Upper lobe of right lung (tissue), 1 donor: ENCODE results near the gene FAM167B. TPM values are rescaled to one million over a fixed set of nuclear protein-coding genes. Genes with fewer than 3 reads are reported as not detected.

Source experiments
- ATAC-seq: fragments of 200-7000 bp; cut with Tn5 transposase; one replicate; pipeline ENCODE4 v1.9.1; 2020; ENCODE audit warnings: mild to moderate bottlenecking, moderate library complexity
- DNase-seq: peaks from one replicate; pipeline ENCODE4 v3.0.0-alpha.2; 2020
- H3K27ac ChIP-seq: fragments of 200-600 bp; one replicate; pipeline ENCODE4 v1.8.0; 2022
- H3K27me3 ChIP-seq: fragments of 200-600 bp; one replicate; pipeline ENCODE4 v1.8.0; 2022; ENCODE audit warnings: mild to moderate bottlenecking
- H3K36me3 ChIP-seq: fragments of 200-600 bp; one replicate; pipeline ENCODE4 v1.8.0; 2022
- H3K4me1 ChIP-seq: fragments of 200-600 bp; one replicate; pipeline ENCODE4 v1.8.0; 2022
- H3K4me3 ChIP-seq: fragments of 200-600 bp; one replicate; pipeline ENCODE4 v1.8.0; 2022; ENCODE audit warnings: mild to moderate bottlenecking
- H3K9me3 ChIP-seq: fragments of 200-600 bp; one replicate; pipeline ENCODE4 v1.8.0; 2022
- intact Hi-C: fragments of 100-400 bp; cut with DNase I; formaldehyde crosslinking; loops from one replicate; pipeline ENCODE4 v1.11.0; 2022
- total RNA-seq: library from RNA; stranded (reverse); fragmentation: NEBNext Ultra II Directional; extraction: Animal tissue kit (Norgen Biotek cat#: 25700); gene quantifications from one replicate; pipeline ENCODE4 v1.2.1, GENCODE V29; 2021
- TF ChIP-seq, protein P1 (sequence below): fragments of 200-600 bp; IDR thresholded peaks from one replicate; pipeline ENCODE4 v1.8.0; 2022; ENCODE audit warnings: antibody characterized with exemption
- donor health status: DM: no; HTN: yes; CAD: no; lungs with severe emphysema.

The FAM167B gene
- total RNA-seq, 1 donor from 2014 or later: 65.9 TPM

DNA sequence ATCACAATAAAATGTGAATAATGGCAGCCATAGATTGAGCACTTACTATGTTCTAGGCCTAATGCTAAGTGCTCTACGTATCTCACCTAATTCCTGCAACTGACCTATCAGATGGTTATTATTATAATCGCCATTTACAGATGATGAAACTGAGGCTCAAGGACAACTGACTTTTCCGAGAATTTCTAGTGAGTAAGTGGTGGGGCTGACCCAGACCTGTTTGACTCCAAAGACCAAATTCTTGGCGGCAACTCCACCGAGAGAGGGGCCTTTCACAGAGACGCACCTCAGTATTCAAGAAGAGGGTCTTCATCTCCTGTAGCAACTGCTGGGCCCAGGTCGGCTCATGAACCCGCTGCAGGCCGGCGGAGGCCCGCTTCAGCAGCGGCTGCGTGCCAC is 25.4 kb upstream of the FAM167B start:
- Histone ChIP-seq H3K36me3 (peaks cover 35% of the 10 kb centered on the region), H3K27ac (peak overlapping the region; percentile 97), H3K9me3 (no peaks in the 10 kb centered on the region), H3K4me1 (peaks cover 24% of the 10 kb centered on the region), H3K27me3 (no peaks in the 10 kb centered on the region), H3K4me3 (peak overlapping the region; percentile 92)
- TF ChIP-seq, protein P1, sequence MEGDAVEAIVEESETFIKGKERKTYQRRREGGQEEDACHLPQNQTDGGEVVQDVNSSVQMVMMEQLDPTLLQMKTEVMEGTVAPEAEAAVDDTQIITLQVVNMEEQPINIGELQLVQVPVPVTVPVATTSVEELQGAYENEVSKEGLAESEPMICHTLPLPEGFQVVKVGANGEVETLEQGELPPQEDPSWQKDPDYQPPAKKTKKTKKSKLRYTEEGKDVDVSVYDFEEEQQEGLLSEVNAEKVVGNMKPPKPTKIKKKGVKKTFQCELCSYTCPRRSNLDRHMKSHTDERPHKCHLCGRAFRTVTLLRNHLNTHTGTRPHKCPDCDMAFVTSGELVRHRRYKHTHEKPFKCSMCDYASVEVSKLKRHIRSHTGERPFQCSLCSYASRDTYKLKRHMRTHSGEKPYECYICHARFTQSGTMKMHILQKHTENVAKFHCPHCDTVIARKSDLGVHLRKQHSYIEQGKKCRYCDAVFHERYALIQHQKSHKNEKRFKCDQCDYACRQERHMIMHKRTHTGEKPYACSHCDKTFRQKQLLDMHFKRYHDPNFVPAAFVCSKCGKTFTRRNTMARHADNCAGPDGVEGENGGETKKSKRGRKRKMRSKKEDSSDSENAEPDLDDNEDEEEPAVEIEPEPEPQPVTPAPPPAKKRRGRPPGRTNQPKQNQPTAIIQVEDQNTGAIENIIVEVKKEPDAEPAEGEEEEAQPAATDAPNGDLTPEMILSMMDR: no peak
- ATAC-seq (no peak), DNase-seq (no peak)
- intact Hi-C loops: no loop called here

DNA sequence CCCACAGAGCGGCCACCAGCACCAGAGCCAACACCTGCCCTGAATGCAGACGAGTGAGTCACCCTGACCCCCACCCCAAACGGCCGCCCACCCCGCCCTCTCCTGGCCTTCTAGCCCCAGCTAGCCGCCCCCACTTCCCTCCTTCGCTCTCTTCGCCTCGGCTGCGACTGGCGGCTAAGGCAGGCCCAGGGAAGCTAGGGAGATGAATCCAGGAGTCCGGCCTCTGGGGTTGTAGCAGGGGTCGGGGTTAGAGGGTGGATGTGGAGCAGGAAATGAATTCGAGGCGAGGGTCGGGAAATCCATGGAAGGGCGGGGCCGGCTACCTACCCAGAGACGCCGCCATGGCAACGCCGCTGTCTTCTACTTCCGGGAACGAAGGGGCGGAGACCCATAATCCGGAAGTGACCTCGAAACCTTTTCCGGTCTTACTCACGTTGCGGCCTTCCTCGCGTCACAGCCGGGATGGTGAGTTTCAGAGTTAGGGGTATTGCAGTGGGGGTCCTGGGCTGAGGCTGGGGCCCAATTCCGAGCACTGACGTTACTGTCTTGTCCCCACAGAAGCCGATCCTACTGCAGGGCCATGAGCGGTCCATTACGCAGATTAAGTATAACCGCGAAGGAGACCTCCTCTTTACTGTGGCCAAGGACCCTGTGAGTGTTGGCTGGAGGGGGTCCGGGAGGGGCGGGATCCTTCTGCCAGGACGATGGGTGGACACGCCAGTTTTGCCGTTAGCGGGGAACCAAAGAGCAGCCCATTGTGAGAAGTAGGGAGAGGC is 24.9 kb upstream of the FAM167B start, which contains the start of the genes EIF3I and TMEM234:
TSS of gene EIF3I (plus strand) at position 428 of the 776 bp plus-strand sequence. CDS start at position 463, 35 bp downstream.
TSS of gene TMEM234 (minus strand) at position 374 of the 776 bp plus-strand sequence. CDS start at position 343, 31 bp downstream.
- ATAC-seq (peak; percentile 97), DNase-seq (peak; percentile 95)
- intact Hi-C loops: no loop called here
- Histone ChIP-seq H3K9me3 (no peaks in the 10 kb centered on the region), H3K4me1 (peaks cover 24% of the 10 kb centered on the region), H3K4me3 (peak within 1 kb of the TSS; percentile 92), H3K36me3 (peaks cover 37% of the 10 kb centered on the region), H3K27me3 (no peaks in the 10 kb centered on the region), H3K27ac (peak within 1 kb of the TSS; percentile 97)
- TF ChIP-seq, protein P1: no peak

DNA sequence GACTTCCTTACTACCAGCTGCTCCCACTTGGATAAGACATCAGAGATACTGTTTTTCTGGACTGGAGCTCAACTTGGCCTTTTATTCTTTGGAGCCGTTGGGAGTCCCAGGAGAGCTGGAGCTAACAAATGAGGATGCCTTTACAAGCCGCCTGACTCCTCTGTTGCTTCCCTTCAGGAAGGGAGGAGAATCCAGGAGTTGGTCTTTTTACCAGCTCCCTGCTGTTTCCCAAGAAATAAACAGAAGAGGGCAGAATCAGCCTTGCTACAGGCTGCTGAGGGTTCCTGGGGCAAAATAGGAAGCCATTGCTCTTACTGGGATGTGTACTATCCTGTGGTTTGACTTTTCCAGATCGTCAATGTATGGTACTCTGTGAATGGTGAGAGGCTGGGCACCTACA is 23.3 kb upstream of the FAM167B start:
- H3K4me1 ChIP-seq: peaks cover 24% of the 10 kb centered on the region
- intact Hi-C loops: no loop called here

DNA sequence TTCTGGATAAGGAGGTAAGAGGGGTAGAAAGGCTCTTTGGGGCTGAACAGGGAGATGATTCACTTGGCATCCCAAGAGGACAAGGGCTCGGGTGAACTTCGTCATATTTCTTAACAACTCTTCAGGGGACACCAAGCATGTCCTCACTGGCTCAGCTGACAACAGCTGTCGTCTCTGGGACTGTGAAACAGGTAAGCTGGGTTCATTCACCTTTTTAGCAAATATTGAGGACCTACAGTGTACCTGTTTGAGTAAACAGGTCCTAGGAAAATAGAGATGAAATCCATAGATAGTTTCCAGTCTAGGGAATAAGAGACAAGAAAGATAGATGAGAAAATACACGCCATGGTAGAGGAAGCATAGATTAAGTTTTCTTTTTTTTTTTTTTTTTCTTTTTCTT is 22.7 kb upstream of the FAM167B start:
- no peaks in the 10 kb centered on the region for H3K9me3 ChIP-seq
- intact Hi-C loops: no loop called here
- ATAC-seq (no peak), DNase-seq (no peak)
- no peaks in the 10 kb centered on the region for H3K27me3 ChIP-seq
- TF ChIP-seq, protein P1: no peak
- H3K4me1 ChIP-seq: peaks cover 24% of the 10 kb centered on the region
- no peak overlapping the region for H3K27ac ChIP-seq
- peaks cover 54% of the 10 kb centered on the region for H3K36me3 ChIP-seq
- H3K4me3 ChIP-seq: no peak overlapping the region

More for the DNA sequence above, 23.3 kb upstream of the FAM167B start:
- Histone ChIP-seq H3K27ac (peak overlapping the region; percentile 97), H3K9me3 (no peaks in the 10 kb centered on the region), H3K36me3 (peaks cover 48% of the 10 kb centered on the region), H3K27me3 (no peaks in the 10 kb centered on the region), H3K4me3 (peak overlapping the region; percentile 92)
- TF ChIP-seq, protein P1: no peak
- DNase-seq (no peak), ATAC-seq (no peak)

DNA sequence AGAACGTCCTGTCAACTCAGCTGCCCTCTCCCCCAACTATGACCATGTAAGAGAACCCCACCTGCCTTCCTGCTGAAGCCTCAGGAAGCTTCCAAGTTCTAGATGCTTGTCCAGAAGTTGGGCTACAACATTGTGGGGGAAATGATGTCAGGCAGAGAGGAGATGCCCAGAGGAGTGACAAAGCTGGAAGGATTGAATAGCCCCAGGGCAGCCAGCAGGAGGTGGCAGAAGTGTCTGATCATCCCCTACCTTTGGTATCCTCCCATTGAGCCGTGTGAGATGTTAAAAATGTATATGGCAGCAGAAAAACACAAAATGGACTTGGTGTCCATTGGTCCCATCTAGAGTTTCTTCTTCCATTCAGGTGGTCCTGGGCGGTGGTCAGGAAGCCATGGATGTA is 18.3 kb upstream of the FAM167B start:
- no peak overlapping the region for H3K4me3 ChIP-seq
- TF ChIP-seq, protein P1: no peak
- no peaks in the 10 kb centered on the region for H3K9me3 ChIP-seq
- DNase-seq: no peak
- H3K27me3 ChIP-seq: no peaks in the 10 kb centered on the region
- H3K4me1 ChIP-seq: peaks cover 5% of the 10 kb centered on the region
- intact Hi-C loops: no loop called here
- ATAC-seq: no peak
- no peak overlapping the region for H3K27ac ChIP-seq
- peaks cover 91% of the 10 kb centered on the region for H3K36me3 ChIP-seq
